Stimulated activated CD4-positive, alpha-beta T cell treated with anti-CD3 and anti-CD28 coated beads, Interleukin-15, amount 100 ng/mL, for 48 hours (primary cell): Measurements from ENCODE around the gene SLX4.

Experiments
- DNase-seq, 2 donors: peaks; one replicate each; pipeline ENCODE4 v3.0.0-alpha.2; 2020; ENCODE audit warnings: low read depth in 2 of 2

Gene SLX4

DNA sequence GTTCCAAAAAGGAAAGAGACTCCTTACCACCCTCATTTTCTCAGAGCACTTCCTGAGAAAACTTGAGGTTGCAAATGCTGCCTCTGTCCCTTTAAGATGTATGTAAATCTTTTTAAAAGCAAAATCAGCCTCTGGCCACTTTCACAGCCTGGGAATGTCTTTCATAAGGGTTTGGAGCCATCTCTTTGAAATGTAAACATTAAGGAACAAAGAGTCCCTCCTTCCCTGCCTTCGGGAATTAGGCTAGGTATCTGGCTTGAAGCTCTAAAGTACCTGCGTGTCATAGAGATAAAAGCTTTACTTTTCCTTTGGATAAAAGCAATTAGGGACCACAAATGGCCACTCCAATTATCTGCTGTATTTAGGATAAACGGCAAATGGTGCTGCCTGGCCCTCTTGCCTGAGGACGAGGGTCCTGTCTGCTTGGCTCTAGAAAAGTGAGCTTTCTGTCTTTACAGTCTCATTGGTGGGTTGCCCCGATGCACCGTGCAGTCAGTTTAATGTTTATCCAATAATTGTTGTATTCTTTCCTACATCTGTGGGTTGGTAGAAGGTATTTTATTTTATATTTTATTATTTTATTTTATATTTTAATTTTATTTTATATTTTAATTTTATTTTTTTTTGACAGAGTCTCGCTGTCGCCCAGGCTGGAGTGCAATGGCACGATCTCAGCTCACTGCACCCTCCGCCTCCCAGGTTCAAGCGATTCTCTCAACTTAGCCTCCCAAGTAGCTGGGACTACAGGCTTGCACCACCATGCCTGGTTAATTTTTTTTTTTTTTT is 58.1 kb downstream of the SLX4 start:
- DNase-seq = no peak

DNA sequence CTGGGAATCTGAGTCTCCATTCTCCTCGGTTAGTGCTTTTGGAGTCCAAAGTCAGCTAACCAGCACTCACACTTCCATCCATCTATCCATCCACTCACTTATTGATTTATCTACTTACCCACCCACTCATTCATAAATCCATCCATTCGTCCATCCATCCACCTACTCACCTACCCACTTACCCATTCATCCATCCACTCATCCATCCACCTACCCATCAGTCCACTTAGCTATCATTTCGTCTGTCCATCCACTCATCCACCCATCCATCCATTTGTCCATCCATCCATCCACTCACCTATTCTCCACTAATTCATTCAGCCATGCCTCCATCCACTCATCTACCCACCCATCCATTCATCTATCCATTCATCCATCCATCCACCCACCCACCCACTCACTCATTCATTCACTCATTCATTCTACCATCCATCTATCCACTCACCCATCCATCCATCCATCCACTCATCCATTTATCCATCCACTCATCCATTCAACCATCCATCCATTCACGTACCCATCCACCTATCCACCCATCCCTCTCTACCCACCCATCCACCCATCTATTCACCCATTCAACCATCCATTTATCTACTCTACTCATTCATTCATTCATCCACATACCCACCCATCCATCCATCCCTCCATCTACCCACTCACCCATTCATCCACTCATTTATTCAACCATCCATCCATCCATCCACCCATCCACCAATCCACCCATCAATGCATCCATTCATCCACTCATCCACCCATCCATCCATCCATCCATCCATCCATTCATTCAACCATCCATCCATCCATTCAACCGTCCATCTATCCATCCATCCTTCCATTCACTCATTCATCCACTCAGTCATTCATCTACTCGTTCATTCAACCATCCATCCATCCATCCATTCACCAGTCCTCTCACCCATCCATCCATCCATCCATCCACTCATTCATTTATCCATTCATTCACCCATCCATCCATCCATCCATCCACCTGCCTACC is 60.3 kb downstream of the SLX4 start:
- no peak for DNase-seq

- no peak for DNase-seq
Observed at GRCh38 chr16:3549906-3550305, 61.5 kb downstream of the SLX4 start.

DNA sequence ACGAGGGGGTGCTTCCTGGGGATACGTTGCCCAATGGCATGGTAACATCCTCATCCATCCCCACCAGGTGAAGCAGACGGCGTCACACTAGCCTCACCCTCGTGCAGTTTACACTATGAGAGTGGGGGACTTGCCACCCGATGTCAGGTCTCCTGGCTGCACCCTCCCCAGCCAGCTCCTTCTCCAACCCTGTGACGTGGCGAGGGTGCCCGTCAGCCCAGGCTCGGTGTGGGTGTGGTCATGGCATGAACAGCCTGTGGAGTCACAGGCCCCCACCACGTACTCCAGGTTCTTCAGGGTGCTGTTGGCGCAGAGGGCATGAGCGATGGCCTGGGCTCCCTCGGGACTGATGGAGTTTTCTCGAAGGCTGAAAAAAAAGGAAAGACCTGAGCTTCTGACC is 62.5 kb downstream of the SLX4 start:
- DNase-seq = no peak

GRCh38 chr16:3548445-3548844 is 63.0 kb downstream of the SLX4 start:
- DNase-seq = no peak

- DNase-seq = no peak
Observed at GRCh38 chr16:3546986-3547682, 64.3 kb downstream of the SLX4 start.

- no peak for DNase-seq
Observed at GRCh38 chr16:3542601-3543373, 68.6 kb downstream of the SLX4 start.

DNA sequence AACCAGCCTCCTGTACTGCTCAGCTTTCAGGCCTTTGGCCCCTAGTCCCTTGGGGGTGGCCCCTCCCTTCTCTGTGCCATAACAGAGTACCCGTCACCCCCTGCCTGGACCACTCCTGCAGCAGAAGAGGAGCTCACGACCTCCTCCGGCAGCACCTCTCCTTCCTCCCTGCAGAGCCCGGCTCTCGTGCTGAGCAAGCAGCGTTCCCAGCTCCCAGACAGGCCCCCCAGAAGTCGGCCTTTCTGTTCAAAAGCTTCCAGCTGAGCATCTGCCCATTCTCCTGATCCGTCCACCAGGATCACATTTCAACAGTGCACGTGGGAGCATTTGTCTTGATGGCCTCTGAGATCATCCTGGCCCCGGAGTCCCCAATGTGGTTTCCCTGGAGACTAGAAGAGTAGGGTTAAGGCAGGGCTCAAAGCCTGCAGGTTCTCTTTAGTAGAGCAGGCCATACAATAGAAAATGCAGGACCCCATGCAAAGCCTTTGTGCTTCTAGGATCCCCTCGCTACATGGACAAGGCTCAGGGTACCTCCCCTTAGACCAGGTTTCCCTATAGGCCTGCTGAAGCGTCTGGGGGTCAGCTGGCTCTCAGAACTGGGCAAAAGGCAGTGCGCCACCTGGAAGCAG is 69.8 kb downstream of the SLX4 start:
- DNase-seq = no peak

- DNase-seq = no peak
Observed at GRCh38 chr16:3538222-3538621, 73.2 kb downstream of the SLX4 start.

DNA sequence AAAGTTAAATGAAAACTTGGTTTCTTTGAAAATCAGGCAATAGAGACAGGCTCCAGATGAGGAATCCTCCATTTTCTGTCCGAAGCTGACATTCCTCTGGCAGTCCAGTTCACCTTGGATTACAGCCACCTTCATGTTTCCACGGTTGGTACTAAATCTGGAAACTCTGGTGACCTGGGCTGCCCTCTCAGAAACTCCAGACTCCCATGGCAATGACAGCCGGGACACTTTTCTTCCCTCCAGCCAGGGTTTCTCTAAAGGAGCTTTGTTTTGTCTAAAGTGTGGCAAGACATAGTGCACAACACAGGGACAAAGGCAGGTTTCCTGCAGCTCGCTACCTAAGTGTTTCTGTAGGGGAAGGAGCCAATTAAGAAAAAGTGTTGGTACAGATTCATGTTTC is 74.6 kb downstream of the SLX4 start:
- no peak for DNase-seq

DNA sequence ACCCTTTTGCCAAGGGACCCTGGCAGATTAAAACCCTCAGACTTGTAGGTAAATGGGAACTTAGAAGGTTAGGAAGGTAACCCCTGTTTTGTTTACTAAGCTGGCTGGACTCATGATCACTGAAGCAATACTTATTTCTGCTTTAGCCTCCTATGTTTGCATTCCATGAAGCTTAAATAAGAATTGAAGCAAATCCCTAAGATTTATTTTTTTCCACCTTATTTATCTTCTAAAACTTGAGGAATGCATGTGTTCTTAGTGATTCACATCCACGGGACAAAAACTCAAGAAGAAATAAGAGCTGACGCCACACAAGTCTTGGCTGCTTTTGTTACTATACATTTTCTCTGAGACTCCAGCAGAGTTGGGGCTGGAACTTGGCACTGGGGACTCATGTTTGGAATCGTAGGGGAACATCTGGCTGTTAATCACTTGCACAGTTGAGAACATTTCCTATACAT is 75.1 kb downstream of the SLX4 start:
- no peak for DNase-seq

- no peak for DNase-seq
Observed at GRCh38 chr16:3534126-3534525, 77.3 kb downstream of the SLX4 start.

GRCh38 chr16:3532741-3533140 is 78.7 kb downstream of the SLX4 start:
- no peak for DNase-seq
